Ascending aorta (tissue), 2 donors: Measurements from ENCODE around the gene SH3BP5. TPM values are rescaled to one million over a fixed set of nuclear protein-coding genes. Genes with fewer than 3 reads are reported as not detected.

ENCODE experiments used
- DNase-seq, 2 donors: peaks; one replicate each; pipeline ENCODE4 v3.0.0-alpha.2; 2019; ENCODE audit warnings: low spot score in 2 of 2
- H3K27ac ChIP-seq, 2 donors: fragments of 200-600 bp; sonication (generic); one replicate each; pipeline ENCODE4 v1.5.1; 2016 to 2017; ENCODE audit warnings: mild to moderate bottlenecking in 1 of 2
- H3K27me3 ChIP-seq: fragments of 200-600 bp; sonication (generic); one replicate; pipeline ENCODE4 v1.5.1; 2017
- H3K36me3 ChIP-seq, 2 donors: fragments of 200-600 bp; sonication (generic); one replicate each; pipeline ENCODE4 v1.5.1; 2016
- H3K4me1 ChIP-seq, 2 donors: fragments of 200-600 bp; sonication (generic); one replicate each; pipeline ENCODE4 v1.5.1; 2016 to 2017; ENCODE audit warnings: mild to moderate bottlenecking in 1 of 2
- H3K4me3 ChIP-seq, 2 donors: fragments of 200-600 bp; sonication (generic); one replicate each; pipeline ENCODE4 v1.5.1; 2016 to 2017; ENCODE audit warnings: mild to moderate bottlenecking in 1 of 2
- H3K9me3 ChIP-seq, 2 donors: fragments of 200-600 bp; sonication (generic); one replicate each; pipeline ENCODE4 v1.5.1; 2016
- CTCF ChIP-seq, 3 experiments: fragments of 200-600 bp in 2 of 3; fragments of 450-650 bp in 1 of 3; sonication (generic) in 2 of 3; IDR thresholded peaks; one replicate each; pipeline ENCODE4 v1.5.1; 2016 to 2019; ENCODE audit warnings: antibody characterized with exemption in 3 of 3, mild to moderate bottlenecking in 1 of 3, moderate library complexity in 1 of 3
- intact Hi-C: fragments of 100-400 bp; cut with DNase I; formaldehyde crosslinking; loops from one replicate; pipeline ENCODE4 v1.15.1; 2023
- total RNA-seq: library from RNA; depleted of rRNA; stranded (reverse); fragments of >200 nt; gene quantifications from one replicate; pipeline ENCODE4 v1.1.0, GENCODE V29; 2016

Gene SH3BP5
- total RNA-seq, 1 donor from 2014 or later = 65.9 TPM

- no peaks in the 10 kb centered on the region for H3K36me3 ChIP-seq
Observed at GRCh38 chr3:15345066-15345607, 12.8 kb upstream of the SH3BP5 start.

GRCh38 chr3:15342945-15343344 is 10.6 kb upstream of the SH3BP5 start:
- Histone ChIP-seq H3K4me1 (no peaks in the 10 kb centered on the region), H3K9me3 (no peaks in the 10 kb centered on the region), H3K27ac (no peak overlapping the region), H3K4me3 (no peak overlapping the region), H3K27me3 (no peaks in the 10 kb centered on the region), H3K36me3 (no peaks in the 10 kb centered on the region)
- no peak for DNase-seq
- TF ChIP-seq CTCF (IDR thresholded peaks at IDR 0.05) = no peak
- intact Hi-C loops = no loop called here

More at GRCh38 chr3:15345066-15345607, 12.8 kb upstream of the SH3BP5 start:
- no peak for DNase-seq
- Histone ChIP-seq H3K4me1 (no peaks in the 10 kb centered on the region), H3K27me3 (no peaks in the 10 kb centered on the region), H3K9me3 (no peaks in the 10 kb centered on the region), H3K27ac (no peak overlapping the region), H3K4me3 (no peak overlapping the region)
- intact Hi-C loops = no loop called here
- no peak for TF ChIP-seq CTCF (IDR thresholded peaks at IDR 0.05)

DNA sequence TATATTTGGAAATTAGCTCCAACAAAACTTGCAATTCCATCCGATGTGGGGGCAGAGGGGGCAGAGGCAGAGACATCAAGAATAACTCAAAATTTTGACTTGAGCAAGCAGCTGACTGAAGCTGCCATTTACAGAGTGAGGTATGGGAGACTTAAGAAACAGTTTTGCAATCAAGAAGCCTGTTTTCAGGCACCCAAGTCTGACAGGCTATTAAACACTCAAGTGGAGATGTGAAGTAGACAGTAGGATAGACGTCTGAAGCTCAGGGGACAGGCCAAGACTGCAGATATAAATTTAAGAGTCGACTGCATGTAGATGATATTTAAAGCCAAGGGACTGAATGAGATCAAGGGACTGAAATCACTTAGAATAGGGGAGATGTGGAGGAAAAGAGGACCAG is 9.9 kb upstream of the SH3BP5 start:
- Histone ChIP-seq H3K36me3 (no peaks in the 10 kb centered on the region), H3K4me3 (no peak overlapping the region), H3K4me1 (no peaks in the 10 kb centered on the region), H3K9me3 (no peaks in the 10 kb centered on the region), H3K27me3 (no peaks in the 10 kb centered on the region), H3K27ac (no peak overlapping the region)
- no peak for TF ChIP-seq CTCF (IDR thresholded peaks at IDR 0.05)
- intact Hi-C loops = no loop called here
- DNase-seq = no peak

DNA sequence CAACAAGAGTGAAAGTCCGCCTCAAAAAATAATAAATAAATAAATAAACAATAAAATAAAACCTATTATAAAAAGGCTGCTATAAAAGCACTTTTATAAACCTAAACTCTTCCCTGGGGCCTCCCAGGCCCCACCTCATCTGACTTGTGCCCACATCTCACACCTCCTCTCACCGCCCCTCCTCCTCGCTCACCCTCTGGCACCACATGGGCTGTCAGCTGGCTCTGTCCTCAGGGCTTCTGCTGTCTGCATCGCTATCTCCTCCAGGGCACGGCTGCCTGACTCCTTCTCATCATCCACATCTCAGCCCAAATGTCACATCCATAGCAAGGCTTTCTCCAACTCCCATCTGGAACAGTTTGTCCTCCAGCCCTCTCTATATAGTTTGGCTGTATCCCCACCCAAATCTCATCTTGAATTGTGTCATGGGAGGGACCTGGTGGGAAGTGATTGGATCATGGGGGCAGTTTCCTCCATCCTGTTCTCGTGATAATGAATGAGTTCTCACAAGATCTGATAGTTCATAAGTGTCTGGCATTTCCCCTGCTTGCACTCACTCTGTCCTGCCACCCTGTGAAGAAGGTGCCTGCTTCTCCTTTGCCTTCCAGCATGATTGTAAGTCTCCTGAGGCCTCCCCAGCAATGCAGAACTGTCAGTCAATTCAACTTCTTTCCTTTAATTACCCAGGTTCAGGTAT is 8.8 kb upstream of the SH3BP5 start:
- H3K36me3 ChIP-seq = no peaks in the 10 kb centered on the region
- no peaks in the 10 kb centered on the region for H3K4me1 ChIP-seq
- no peak for TF ChIP-seq CTCF (IDR thresholded peaks at IDR 0.05)
- intact Hi-C loops = no loop called here
- no peak overlapping the region for H3K27ac ChIP-seq
- H3K27me3 ChIP-seq = no peaks in the 10 kb centered on the region
- no peaks in the 10 kb centered on the region for H3K9me3 ChIP-seq
- DNase-seq = no peak
- no peak overlapping the region for H3K4me3 ChIP-seq

DNA sequence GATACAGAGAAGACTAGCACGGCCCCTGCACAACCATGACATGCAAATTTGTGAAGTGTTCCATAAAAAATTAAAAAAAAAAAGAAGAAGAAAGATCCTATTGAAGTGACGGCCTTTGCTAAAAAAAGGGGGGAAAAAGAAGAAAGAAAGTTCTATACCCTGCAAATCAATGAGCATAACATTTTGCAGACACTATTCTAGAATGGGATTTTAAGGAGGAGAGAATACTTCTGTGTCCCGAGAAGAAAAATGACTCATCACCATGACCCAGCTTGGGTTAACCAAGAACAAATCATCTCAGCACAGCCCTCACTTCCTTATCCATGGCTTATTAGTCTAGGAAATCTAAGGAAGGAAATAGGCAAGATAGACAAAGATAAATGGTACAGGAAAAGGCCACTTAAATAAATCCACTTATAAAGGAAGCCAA is 7.4 kb upstream of the SH3BP5 start:
- H3K27ac ChIP-seq = no peak overlapping the region
- intact Hi-C loops = no loop called here
- no peak for DNase-seq
- no peak for TF ChIP-seq CTCF (IDR thresholded peaks at IDR 0.05)
- no peaks in the 10 kb centered on the region for H3K27me3 ChIP-seq
- no peak overlapping the region for H3K4me3 ChIP-seq
- no peaks in the 10 kb centered on the region for H3K4me1 ChIP-seq
- no peaks in the 10 kb centered on the region for H3K9me3 ChIP-seq
- no peaks in the 10 kb centered on the region for H3K36me3 ChIP-seq
